Jurkat, Clone E6-1 (cell line): ENCODE data around the gene NANOS3.

ENCODE experiments used
- DNase-seq: peaks from one replicate; pipeline ENCODE4 v3.0.0-alpha.2; 2011; ENCODE audit warnings: low read depth, low spot score
- H3K4me3 ChIP-seq: 2 replicates; pipeline ENCODE4 v1.5.1; 2011; ENCODE audit warnings: mild to moderate bottlenecking, low read length, control low read depth, moderate library complexity

The NANOS3 gene

DNA sequence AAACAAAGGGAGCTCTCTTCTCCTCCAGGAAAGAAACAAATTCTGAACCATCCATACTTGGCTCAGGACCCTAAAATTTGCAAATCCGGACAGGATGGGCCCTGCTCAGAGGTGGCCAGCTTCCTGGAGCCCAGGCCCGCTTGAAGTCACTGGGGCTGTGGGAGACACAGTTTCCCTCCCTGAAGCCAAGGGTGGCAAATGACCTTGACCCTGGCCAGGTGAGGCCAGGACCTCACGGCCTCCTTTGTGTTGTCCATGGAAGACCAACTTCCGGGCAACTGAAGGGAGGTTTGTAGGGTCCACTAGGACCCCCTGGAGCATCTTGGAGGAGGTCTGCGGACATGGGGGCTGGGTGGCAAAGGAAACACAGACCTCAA, 5.5 kb downstream of the NANOS3 start:
- H3K4me3 ChIP-seq, result peak overlapping the region; percentile 18; the same call in 1 of the 2 replicates
- no peak for DNase-seq

DNA sequence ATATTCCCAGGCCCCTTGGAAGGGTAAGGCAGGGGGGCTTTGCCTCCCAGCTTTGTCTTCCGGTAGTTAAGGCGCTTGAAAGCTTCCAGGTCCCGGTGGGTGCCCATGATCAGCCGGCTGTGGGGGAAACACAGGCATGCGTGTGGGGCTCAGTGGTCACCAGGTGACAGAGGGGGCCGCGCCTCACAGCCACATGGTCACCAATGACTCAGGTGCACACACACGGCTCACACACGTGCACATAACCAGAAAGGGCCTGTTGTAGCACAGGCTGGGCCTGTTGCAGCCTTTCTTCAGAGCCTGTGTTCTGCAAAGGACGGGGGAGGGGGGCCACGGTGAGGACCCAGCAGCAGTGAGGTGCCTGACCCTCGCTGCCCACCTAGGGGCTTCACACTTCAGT, 5.9 kb downstream of the NANOS3 start:
- DNase-seq, result no peak

DNA sequence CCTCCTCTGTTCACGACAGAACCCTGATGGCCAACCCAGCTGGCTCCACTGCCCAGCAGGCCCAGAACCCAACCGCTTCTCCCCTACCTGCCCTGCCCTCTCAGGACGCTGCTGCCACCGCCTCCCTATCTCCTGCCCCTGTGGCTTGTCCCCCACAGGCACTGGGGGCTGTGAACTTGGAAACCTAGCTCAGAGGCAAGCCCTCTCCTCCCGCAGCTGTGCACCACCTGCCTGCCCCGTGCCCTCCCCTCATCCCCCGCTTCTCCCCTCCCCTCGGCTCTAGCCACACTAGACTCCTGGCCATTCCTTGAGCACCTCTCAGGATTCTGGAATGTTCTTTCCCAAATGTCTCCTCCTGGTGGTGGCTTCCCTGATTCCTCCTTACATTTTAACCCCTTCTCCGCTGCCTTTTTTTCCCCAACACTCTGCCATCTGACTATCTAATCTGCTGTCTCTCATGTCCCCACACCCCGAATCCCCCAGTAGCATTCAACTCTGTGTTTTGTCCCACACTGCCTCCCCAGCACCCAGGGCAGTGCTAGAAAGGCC, 6.7 kb downstream of the NANOS3 start:
- no peak overlapping the region for H3K4me3 ChIP-seq
- no peak for DNase-seq

More for the DNA sequence above, 5.9 kb downstream of the NANOS3 start:
- H3K4me3 ChIP-seq, result no peak overlapping the region

DNA sequence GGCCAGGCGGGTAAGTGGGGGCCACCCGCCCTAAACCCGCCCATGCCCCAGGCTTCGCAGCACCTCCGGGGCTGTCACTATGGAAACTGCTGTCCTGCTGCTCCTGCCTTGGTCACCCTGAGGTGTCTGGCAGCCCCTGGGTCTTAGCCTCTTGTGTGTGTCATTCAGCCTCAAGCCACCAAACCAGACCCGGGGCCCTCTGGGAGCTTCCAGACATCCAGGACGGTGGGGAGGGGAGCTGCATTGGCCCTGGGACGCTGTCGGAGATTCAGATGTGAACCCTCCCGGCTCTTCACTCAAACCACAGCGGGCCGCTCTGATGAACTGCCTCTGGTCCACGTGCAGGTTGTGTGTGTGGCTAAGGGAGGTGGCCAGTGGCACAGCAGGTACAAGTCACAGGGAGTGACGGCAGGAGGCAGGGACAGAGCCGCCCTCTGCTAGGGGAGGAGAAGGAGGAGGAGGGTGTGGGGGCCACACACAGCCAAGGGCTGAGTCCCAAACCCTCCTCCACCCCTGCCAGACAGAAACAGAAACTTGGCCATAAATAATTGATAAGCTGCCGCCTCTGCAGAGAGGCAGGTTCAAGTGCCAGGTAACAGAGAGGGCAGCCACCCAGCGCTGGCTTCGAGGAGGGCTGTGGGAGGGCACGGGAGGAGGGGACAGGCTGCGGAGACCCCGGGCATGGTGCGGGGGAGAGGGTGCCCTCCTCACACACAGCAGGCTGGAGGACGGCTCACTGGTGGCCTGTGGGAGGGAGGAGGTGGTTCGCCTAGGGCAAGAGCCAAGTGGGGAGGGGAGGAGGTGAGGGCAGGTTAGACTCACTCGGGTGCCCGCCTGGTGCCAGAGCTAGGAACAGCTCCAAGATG, 8.0 kb downstream of the NANOS3 start:
- no peak overlapping the region for H3K4me3 ChIP-seq
- DNase-seq, result no peak

DNA sequence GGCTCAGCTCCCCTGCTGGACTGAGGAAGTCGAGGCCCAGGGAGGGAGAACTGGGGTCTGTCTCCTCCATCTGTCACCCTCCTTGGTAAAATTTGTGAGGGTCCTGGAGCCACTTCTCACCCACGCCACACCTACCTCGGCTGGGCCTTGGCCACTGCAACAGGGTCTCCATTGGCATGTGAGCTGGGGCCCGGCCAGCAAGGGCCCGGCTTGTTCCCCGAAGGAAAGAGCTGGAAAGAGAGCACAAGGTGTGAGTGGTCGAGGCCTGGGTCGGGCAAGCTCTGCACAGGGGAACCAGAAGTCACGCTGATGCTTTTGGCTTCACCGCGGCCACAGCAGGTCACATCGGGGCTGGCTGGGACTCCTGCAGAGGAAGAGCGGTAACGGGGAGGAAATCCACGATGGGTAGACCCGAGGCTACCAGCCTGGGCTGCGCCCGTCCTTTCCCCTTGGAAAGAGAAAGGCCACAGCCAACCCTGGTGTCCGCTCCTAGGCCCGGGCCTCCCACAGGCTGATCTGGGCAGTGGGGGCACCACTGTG, 9.0 kb downstream of the NANOS3 start:
- no peak for DNase-seq
- H3K4me3 ChIP-seq, result no peak overlapping the region

DNA sequence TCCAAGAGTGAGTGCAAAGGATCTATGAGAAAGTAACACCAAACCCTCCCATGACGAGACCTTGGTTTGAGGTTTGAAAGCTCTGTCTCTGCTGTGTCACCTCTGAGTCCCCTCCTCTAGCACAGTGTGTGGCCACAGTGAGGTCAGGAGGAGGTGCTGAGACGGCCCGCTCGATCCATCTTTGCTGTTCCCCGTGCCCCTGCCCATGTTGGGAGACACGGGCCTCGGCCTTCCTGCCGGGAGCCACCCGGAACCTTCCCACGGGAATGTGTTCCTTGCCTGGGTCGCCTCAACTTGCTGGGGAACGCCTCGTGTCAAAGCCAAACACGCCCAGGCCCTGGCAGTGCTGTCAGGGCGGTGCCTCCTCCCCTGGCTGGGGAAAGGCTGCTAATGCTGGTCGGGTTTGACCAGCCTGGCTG, 10.1 kb downstream of the NANOS3 start:
- DNase-seq, result no peak
- H3K4me3 ChIP-seq, result no peak overlapping the region

DNA sequence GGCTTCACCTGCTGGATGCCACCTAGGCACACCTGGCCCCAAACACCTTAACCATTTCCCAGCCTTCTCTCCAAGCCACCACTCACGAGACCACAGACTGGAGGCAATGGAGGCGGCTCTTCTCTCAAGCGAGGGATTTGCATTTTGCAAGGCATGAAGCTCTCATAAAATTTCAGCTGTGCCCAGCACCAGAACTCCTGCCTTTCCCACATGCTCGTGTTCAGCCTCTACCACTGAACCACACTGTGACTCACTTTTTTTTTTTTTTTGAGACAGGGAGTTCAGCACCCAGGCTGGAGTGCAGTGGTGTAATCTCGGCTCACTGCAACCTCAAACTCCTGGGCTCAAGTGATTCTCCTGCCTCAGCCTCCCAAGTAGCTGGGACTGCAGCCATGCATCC, 10.6 kb downstream of the NANOS3 start:
- no peak for DNase-seq
- no peak overlapping the region for H3K4me3 ChIP-seq

DNA sequence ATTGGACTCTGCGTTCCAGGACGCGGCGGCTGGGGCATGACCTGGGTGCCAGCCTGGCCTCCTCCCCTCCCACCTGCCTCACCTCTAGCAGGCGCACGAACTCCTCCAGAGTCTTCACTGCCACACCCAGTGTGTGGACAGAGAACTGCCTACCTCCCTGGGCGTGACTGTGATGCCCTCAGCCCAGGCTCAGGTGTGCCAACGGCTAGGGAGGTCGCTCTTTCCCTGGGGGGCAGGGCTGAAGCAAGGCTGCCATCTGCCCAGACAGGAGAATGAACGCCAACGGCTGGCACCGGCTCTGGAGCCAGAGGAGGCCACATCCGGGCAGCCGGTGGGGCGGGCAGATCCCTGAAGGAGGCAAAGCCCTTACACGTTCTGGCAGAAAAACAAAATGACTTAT, 11.3 kb downstream of the NANOS3 start:
- no peak for DNase-seq
- no peak overlapping the region for H3K4me3 ChIP-seq

DNA sequence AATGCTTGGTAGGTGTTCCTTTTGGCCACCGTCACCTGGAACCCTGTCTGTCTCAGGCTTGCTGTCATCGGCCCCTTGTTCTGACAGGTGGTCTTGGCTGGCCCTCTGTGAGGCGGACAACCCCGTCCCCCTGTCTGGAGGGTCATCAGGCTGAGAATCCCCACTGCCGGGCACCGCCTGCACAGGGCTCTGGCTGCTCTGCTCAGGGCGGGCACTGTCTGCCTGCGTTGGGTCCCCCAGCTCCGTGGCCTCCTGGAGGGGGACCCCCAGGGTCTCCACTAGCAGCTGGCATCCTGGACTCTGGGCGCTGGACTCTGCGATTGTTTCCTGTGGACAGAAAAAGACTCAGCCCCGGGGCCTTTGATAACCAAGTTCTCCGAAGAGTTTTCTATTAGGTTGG, 13.2 kb downstream of the NANOS3 start:
- H3K4me3 ChIP-seq, result no peak overlapping the region
- no peak for DNase-seq

DNA sequence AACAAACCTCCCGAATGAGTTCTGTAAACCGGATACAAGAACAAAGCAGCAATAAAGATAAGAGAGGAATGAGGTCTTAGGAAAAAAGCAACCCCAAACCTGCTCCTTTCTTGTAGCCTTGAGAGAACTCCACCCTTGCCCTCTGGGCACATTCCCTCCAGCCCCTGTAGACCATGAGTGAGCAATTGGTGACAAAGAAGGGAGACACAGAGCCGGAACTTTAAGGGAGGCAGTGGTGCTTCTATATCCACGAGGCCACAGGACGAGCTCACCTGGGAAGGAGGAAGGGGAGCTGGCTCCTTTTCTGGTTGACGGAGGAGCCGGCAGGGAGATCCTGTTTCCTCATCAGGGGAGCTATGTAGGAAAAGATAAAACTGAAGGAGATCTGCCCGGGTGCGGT, 15.9 kb downstream of the NANOS3 start:
- H3K4me3 ChIP-seq, result no peak overlapping the region
- DNase-seq, result no peak

DNA sequence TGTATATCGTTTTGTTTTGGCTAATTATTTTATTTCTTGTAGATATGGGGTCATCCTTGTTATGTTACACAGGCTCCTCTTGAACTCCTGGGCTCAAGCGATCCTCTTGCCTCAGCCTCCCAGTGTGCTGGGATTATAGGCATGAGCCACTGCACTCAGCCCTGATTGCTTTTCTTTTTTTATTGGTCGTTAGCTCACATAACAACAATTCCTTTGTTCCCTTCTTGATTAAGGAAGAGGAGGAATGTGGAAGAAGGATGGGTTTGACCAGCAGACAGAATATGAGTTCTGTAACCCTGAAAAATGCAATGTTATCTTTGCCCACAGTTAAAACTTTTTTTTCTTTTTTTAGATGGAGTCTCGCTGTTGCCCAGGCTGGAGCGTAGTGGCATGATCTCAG, 17.6 kb downstream of the NANOS3 start:
- no peak for DNase-seq
- no peak overlapping the region for H3K4me3 ChIP-seq

DNA sequence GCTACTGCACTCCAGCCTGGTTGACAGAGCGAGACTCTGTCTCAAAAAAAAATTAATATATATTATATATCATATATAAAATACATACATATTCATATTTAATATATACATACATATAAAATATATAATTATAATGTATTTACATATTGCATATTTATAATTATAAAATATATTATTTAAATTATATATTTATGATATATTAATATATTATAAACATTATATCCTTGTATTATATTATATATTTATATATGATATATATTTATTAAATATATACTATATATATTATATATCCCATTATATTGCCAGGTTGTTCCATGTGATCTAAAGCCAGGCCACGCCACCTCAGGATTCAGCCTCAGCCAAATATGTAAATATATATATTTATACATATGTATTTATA, 19.3 kb downstream of the NANOS3 start:
- DNase-seq, result no peak
- no peak overlapping the region for H3K4me3 ChIP-seq

DNA sequence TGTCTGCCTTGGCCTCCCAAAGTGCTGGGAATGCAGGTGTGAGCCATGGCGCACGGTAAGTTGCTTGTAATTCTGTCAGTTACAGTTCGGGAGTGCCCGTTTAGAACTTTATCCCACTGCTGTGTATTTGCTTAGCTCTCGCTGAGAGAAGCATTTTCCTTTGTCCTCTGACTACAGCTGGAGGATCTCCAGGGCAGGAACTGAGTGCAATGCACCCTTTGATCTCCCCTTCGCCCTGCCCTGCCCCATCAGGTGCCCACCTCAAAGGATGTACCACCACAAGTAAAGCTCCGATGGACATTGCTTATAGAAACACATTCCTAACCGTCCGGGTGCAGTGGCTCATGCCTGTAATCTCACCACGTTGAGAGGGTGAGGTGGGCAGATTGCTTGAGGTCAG, 22.5 kb downstream of the NANOS3 start:
- no peak for DNase-seq
- no peak overlapping the region for H3K4me3 ChIP-seq

DNA sequence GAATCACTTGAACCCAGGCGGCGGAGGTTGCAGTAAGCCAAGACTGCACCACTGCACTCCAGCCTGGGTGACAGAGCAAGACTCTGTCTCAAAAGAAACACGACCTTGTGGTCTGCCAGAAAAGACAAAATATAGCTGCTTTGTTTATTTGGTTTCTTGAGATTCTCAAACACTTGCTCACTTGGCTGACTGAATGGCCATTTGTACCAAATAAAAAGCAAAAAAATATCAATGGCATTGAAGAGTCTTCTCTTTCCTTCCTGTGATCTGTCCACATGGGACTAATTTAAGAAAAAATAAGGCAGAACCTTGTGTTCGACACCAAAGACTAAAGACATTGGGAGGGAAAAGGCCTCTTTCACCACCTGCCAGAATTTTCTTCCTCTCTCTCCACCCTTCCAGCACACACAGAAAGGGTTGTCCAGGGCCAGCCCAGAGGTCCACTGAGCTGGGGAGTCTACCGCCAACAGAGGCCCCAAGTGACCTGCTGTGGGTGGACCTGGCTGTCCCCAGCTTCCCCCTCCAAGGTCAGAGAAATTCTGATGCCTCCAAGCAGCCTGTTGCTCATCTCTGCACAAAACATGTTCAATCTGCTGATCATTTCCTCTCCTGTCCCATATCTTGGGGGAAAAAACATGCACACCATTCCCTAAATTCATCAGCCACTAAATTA, 23.1 kb downstream of the NANOS3 start:
- no peak for DNase-seq
- H3K4me3 ChIP-seq, result no peak overlapping the region

DNA sequence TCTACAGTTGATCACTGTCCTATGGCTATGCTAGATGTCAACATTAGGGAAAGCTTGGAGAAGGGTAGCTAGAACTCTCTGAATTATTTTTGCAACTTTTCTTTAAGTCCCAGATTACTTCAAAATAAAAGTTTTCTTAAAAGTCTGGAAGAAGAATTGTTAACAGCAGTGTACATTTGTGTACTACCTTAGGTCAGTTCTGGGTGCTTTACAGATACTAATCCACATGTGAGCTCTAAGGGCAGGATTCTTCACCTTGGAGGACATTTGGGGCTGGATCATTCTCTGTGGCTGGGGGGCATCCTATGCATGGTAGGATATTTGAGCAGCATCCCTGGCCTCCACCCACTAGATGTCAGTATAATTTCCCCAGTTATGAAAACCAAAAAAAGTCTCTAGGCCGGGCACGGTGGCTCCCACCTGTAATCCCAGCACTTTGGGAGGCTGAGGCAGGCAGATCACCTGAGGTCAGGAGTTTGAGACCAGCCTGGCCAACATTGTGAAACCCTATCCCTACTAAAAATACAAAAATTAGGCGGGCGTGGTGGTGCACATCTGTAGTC, 26.1 kb downstream of the NANOS3 start:
- no peak overlapping the region for H3K4me3 ChIP-seq
- DNase-seq, result peak; percentile 61

DNA sequence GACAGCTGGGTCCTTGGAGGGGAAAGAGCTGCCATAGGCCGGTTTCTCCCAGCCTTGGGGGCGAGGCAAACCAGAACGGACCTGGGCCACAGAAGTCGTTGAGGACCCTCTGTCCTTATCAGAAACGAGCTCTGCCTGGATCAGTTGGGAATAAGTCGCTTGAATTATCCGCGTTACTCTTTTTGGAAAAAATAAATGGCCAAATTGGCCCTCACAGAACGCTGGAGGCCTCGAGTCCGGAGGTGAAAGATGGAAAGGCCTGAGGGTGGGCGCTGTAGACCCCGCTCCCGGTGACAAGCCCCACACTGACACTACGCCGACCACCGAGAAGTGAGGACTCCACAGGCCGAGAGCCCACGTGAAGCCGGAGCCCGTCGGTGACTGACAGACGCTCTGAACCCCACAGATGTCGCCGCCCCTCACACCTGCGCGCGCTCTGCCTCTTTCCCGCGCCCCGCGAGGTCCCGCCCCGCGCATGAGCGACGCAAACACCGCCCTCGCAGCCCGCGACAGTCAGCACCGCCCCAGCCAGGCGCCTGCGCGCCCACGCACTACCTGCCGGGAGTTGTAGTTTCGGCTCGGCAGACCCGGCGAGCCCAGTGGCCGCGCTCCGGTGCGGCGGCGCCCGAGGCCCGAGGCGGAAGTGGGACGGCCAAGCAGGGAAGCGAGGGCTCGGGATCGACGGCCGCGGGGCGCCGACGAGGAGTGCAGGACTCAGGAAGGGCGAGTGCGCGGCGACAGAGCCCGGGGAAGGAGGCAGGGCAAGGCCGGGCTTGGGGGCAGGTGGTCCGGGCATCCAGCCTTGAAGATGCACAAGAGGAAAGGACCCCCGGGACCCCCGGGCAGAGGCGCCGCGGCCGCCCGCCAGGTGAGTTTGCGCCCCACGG, 28.9 kb downstream of the NANOS3 start, which contains the start of the genes BRME1 and CC2D1A:
Gene BRME1, minus strand, starts transcription at position 484 of the 887 bp plus-strand sequence. CDS start 1,225 bp downstream, outside the sequence.
Gene CC2D1A, plus strand, starts transcription at position 568 of the 887 bp plus-strand sequence. Its CDS starts 241 bp downstream, at position 809.
- peak within 1 kb of the TSS; percentile 75 for H3K4me3 ChIP-seq
- peak; percentile 86 for DNase-seq

DNA sequence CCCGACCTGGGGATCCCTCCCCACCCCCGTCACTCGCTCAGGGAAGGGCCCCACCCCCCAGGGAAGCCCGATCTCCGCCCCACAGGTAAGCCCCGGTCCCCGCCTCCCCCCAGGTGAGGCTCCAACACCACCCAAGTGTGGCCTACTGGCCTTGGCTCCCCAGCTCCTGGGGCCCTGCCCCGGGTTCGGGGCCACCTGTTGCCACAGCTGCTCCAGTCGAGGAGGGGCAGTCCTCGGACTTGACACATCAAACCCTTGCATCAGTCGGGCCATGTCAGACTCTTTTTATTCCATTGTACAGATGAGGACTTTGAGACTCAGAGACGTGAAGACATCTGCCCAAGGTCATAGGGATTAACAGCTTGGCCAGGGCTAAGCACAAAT, 29.6 kb downstream of the NANOS3 start:
- H3K4me3 ChIP-seq, result peak overlapping the region; percentile 75
- no peak for DNase-seq

DNA sequence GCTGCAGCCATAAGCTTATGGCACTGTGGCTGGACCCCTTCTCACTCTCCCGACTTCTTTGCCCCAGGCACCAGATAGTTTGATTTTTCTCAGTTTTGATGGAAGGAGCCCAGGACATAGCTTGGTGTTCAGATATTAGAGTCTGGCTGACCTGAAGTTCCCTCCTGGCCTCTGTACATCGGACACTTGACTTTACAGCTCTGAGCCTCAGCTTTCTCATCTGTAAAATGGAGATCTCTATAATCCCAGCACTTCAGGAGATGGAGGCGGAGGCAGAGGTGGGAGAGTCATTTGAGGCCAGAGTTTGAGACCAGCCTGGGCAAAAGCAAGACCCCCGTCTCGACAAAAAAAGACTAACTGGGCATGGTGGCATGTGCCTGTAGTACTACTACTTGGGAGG, 30.0 kb downstream of the NANOS3 start:
- H3K4me3 ChIP-seq, result peak overlapping the region; percentile 75
- no peak for DNase-seq

DNA sequence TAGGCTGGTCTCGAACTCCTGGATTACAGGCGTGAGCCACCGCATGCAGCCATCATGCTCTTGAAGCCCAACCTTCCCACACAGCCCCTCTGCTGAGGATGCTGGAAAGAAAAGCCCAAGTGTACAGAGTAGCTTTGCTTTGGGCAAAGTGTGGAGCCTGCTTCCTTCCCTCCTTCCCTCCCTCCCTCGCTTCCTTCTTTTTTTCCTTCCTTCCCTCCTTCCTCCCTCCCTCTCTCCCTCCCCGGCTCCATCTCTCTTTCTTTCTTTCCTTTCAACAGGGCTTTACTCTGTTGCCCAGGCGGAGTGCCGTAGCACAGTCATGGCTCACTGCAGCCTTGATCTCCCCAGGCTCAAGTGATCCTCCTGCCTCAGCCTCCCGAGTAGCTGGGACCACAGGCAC, 31.7 kb downstream of the NANOS3 start:
- H3K4me3 ChIP-seq, result no peak overlapping the region
- no peak for DNase-seq
